Measurements from ENCODE around the gene AKT3.

Gene AKT3

GRCh38 chr1:243501002-243501401 is 349.0 kb downstream of the AKT3 start:
- DNase-seq, result no peak

DNA sequence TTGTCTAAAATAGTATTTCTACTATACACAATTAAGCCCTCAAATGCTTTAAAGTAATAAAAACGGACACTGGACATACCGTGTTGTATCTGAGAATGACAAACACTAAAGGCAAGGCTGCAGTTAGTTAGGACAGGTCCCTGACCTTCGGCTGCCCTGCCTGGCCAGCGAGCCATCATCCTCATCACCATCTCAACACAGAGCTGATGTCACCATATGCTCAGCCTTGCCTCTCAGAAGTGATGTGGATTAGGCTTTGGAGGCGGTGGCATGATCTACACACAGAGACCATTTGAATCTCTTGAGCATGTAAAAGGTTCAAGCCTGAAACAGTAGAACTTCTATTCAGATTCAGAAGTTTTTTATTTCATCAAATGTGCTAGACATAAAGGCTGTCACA is 349.5 kb downstream of the AKT3 start:
- no peak for DNase-seq

DNA sequence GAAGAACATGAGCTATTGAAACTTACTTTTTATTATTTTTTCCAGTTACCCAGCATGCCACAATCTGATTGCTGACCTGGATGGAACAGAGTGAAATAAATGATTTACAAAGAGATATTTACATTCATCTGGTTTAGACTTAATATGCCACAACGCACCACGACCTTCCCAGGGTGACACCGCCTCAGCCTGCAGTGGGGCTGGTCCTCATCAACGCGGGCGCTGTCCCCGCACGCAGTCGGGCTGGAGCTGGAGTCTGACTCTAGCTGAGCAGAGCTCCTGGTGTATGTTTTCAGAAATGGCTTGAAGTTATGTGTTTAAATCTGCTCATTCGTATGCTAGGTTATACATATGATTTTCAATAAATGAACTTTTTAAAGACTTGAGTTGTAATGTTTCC is 350.3 kb downstream of the AKT3 start:
- no peak for DNase-seq

GRCh38 chr1:243499248-243499647 is 350.8 kb downstream of the AKT3 start:
- no peak for DNase-seq

DNA sequence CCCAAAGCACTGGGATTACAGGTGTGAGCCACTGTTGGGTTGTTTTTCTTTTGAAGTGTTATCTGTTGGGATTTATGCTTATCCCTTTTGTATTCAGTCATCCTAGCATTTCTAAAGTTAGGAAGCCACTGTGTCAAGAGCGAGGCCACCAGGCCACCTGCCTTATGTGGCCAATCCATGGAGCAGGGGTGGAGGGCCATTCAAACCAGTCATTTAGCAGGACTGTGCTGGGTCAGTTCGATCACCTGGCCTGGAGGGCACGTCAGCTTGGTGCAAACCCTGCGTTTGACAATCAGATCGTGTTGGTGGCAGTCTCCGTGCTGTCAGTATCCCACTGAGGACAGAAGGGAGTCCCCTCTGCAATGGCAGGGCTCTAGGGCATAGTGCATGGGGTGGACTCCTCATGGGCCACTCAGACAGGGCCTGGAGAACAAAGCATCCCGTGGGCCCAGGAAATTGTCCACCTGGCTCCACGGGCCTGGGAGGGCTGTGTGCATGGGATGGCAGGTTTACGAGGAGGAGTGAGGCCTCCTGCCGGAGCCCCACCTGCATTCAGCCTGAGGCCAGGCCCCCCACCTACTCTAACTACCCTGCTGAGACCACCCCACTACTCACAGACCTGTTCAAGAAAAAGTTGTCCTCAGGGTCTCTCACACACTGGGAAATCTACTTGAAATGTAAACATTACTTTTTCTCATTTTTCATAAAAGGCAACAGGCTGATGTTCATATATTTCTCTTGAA is 351.9 kb downstream of the AKT3 start:
- no peak for DNase-seq

DNA sequence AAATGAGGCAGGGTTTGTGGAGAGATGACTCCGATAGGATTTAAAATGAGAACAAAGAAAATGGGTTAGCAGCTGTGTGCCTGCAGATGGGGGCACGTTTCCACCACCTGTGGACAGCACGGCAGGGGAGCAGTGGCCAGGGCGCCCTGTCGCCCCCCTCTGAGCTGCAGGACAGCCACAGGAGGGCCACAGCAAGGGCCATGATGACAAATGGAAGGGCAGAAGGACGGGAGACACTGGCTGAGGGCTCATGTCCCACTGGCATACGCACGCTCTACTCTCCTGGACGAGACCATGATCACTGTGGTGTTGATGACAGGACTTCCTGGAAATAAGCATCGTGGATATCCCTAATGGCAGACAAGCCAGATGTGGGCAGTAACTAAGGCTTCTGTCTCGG is 353.2 kb downstream of the AKT3 start:
- no peak for DNase-seq

- no peak for DNase-seq
Measured at GRCh38 chr1:243496187-243496646, 353.8 kb downstream of the AKT3 start.

DNA sequence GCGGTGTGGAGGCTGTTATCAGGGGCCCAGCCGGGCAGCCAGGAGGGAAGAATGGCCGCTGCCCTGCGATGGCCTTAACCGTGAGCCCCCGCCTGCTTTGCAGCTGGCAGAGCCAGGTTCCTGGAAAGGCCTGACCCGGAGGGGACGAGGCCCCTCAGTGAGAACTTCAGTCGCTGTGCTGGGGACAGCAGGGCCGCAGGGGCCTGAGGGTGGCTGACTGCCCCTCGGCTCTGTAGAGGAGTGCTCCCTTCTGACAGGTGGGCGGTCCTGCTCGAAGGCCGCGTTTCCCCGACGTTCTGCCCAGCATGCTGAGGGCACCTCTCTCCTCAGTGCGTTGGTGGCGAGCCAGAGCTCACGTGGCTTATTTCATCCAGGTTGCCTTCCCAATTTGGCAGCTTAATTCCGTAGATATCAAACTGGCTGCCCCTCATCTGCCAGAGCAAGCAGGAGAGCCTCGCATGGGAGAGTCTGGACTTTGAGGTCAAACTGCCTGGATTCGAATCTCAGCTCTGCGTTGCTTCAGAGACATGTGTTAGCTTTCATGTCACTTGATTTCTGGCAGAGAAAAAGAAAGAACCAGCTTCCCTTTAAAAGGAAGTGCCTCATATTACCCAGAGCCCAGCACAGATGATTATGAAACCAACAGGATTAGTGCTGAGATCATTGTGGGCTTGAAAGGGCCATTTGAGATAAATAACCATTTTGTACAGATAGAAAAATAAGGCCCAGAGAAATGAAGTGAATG is 354.4 kb downstream of the AKT3 start:
- peak; percentile 80 to 88 for DNase-seq

GRCh38 chr1:243494741-243495431 is 355.2 kb downstream of the AKT3 start:
- DNase-seq, result no peak

DNA sequence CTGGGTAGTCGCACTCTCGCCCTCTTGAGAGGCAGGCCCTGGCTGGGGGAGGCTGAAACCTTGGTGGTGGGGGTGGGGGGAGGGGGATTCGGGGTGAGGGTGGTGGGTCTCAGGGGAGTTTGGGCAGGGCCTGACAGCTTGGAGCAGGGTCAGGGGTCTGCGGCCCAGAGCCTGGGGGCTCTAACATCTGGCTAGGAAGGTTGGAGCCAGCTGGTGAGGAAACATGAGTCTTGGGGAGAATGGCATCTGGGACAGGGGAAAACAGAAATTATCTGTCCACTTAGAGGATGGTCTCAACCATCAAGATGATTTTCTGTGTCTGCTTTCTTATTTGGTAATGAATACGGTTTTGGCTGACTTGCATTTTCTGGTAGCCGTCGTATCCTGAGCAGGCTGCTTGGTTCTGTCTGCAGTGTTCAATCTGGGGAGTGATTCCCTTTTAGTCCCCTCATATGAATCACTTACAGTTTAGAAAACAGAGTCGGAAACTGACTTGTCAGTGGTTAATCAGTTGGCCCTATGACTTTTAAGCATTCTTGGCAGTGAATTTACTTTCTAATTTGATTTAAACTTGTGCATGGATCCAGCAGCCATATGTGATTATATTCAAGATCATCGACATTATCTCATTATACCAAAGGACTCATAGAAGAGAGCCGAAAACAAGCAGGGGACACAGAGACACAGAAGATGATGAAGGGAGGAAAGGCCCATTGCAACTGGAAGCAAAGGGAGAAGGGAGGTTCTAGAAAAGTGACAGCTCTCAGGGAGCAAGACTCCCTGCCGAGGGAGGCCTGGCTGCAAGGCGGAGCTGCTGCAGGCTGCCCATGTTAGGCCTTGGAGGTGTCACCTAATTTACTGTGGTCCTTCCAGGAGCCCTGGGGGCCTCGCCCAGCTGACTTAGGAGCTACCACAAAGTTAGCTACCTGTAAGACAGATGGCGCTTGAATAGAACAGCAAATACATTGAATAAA is 356.6 kb downstream of the AKT3 start:
- no peak for DNase-seq

- DNase-seq, result no peak
Measured at GRCh38 chr1:243490748-243491686, 359.0 kb downstream of the AKT3 start.

DNA sequence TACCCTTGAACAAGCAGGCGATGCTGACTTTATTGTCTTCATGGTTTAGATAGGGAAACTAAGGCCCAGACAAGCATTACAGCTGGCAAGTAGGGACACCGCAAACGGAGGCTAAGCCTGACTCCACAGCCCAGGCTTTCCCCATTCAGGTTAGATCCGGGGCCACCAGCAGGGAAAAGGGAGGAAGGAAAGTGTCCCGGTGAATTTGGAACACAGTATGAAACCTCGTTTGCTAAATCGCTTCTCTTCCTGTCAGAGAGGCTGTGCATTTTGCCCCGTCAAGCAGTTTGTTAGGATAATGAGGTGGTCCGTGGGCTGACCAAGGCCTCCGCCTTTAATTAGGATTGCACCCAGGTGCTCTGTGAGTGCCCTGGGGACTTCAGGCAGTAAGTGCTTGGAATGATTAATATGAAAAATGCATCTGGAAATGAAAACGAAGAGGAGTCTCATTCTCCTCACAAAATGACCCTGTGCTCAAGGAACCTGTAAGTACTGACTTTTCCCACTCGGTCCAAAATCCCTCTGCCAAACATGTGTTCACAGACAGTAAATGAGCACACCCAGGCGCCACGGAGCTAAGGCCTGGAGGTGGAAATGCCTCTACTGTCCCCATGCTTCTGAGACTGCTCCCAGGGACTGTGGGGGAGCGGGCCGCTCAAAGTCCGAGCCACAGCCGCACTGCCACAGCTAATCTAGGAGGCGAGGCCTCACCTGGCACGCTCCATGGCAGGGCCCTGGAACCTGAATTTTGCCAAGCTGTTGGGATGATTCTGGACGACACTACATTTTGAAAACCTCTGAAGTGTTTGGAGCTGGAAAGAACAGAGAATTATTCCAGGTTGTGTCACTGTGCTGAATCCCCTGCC is 360.1 kb downstream of the AKT3 start:
- no peak for DNase-seq

GRCh38 chr1:243489158-243489527 is 360.9 kb downstream of the AKT3 start:
- DNase-seq, result no peak

DNA sequence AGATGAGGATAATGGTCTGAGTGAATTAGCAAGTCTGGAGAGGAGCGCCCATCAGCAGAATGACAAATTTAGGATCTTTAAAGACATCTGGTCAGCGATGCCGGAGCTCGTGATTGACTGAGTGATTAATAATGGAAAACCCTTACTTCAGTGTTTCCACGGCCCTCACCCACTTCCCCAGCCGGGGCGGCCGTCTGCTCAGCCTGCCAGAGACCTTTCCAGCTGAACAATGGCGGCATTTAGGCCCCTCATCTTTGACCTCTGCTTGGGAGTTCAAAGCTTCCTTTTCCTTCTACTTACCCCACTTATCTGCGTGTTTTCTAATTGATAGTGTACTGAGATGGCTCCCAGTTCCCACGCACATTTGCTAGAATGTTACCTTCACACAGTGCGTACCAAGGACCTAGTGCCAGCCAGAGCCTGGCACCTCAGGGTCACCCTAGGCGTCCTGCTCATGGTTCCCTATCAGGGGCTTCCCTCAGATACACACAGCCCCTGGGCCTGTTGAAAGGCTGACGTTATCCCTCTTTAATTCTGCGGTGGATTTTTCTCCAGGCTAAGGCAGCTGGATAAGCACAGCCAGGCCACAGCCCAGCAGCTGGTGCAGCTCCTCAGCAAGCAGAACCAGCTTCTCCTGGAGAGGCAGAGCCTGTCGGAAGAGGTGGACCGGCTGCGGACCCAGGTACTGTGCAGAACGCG is 361.4 kb downstream of the AKT3 start:
- DNase-seq, result no peak

DNA sequence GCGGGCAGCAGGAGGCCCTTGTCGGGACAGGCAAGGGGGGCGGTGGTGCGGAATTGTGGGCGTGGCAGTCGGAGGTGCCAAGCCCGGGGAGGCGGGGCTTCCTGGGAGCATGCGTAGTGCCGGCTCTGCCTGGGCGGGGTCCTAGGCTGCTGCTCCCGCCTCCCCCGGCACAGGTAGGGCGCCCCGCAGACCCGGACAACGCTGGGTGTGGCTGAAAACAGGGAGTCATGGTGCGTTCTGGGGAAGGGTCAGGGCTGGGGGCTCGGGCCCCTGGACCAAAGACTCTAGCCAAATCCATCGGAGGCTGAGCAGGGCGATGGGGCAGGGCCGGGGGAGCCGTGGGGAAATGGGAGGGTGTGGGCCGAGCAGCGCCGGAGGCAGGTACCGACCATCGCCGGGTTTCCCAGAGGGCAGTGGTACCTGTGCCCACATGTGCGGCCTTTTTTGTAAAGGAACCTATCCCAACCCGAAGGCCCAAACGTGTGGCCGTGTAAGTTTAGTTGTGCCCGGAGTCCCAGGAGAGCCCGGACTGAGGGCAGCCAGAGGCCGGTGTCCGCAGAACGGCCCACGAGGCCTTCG is 362.3 kb downstream of the AKT3 start:
- DNase-seq, result no peak

- no peak for DNase-seq
Measured at GRCh38 chr1:243487036-243487648, 362.9 kb downstream of the AKT3 start.

DNA sequence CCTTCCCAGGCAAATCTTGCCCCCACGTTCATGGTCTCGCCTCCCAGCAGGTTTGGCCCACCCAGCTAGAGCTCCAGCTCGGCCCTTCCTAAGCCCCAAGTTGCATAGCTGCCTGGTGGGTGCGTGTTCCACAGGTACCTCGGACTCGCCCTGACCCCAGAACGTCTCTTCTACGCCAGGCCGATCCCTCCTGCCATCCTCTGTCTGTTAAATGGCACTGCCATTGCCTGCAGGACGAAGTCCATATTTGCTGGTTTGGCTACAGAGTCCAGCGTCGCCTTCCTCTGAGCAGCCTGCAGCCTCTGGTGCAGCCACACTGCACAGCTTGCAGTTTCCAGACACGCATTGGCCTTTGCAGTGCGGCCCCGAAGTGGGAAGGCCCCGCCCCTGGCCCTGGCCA is 366.1 kb downstream of the AKT3 start:
- no peak for DNase-seq

DNA sequence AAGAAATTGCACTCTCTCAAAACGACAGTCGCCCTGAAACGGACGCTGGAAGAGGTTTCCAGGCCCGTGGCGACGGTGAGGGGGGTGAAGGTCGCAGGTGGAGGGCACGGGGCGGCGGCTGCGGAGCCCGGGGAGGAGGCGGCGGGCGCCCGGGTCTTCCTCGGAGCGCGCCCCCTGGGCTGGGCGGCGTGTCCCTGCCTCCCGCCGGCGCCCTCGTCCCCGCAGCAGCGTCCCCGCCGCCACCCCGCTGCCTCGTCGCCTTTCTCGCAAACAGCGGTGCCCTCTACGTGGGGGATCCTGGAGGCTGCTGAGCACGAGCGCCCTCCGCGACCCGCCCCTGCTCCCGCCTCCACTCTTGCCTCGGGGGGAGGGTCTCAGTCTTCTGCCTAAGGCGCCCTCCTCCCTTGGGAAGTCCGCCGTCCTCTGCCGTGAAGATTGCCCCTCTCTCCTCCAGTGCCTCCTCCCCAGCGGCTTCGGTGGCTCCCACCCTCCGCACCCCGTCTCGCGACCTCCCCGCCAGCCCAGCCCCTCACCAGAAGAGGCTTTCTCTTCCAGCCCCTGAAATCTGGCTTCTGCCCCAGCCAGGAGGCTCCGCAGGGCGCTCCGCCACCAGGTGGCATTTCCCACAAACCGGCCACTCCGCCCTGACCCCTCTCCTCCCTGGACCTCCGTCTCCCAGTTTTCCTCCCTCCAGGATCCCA is 366.8 kb downstream of the AKT3 start:
- no peak for DNase-seq

Data from AML-193 (cell line).